GM12878 (cell line): ENCODE measurements around the gene LRRC56. TPM values are rescaled to one million over a fixed set of nuclear protein-coding genes. Genes with fewer than 3 reads are reported as not detected.

Source experiments
- CBX3 ChIP-seq: fragments of 200-600 bp; sonication (generic); IDR thresholded peaks from 2 replicates; pipeline ENCODE4 v1.6.1; 2016; ENCODE audit warnings: low read depth, borderline replicate concordance
- CEBPB ChIP-seq, 2 experiments: fragments of 150-350 bp in 1 of 2; IDR thresholded peaks; 2 replicates each; pipeline ENCODE4 v1.6.1; 2012 to 2014; ENCODE audit warnings: low read depth in 2 of 2, low read length in 2 of 2, borderline replicate concordance in 1 of 2, inconsistent platforms in 1 of 2
- CEBPZ ChIP-seq: fragments of 150-350 bp; IDR thresholded peaks from 2 replicates; pipeline ENCODE4 v1.6.1; 2016; ENCODE audit warnings: low read depth, low read length
- ESRRA ChIP-seq: IDR thresholded peaks from 2 replicates; pipeline ENCODE4 v1.6.1; 2012; ENCODE audit warnings: mild to moderate bottlenecking, low read length, improper control_type of control experiment
- GATAD2B ChIP-seq: fragments of 450-650 bp; conservative IDR thresholded peaks from 2 replicates; pipeline ENCODE4 v1.6.1; 2017; ENCODE audit warnings: low read depth, mild to moderate bottlenecking, moderate library complexity
- LARP7 ChIP-seq: fragments of 450-650 bp; IDR thresholded peaks from 2 replicates; pipeline ENCODE4 v1.6.1; 2017; ENCODE audit warnings: mild to moderate bottlenecking
- MLLT1 ChIP-seq: fragments of 450-650 bp; IDR thresholded peaks from 2 replicates; pipeline ENCODE4 v1.6.1; 2016; ENCODE audit warnings: mild to moderate bottlenecking
- MXI1 ChIP-seq: fragments of 150-350 bp; IDR thresholded peaks from 2 replicates; pipeline ENCODE4 v1.6.1; 2011; ENCODE audit warnings: low read depth, mild to moderate bottlenecking, inconsistent platforms, low read length, improper control_type of control experiment
- NR2F1 ChIP-seq: fragments of 450-650 bp; conservative IDR thresholded peaks from 2 replicates; pipeline ENCODE4 v1.6.1; 2017; ENCODE audit warnings: mild to moderate bottlenecking
- PAX8 ChIP-seq: fragments of 450-650 bp; IDR thresholded peaks from 2 replicates; pipeline ENCODE4 v1.6.1; 2017; ENCODE audit warnings: mild to moderate bottlenecking, moderate library complexity
- POU2F2 ChIP-seq: IDR thresholded peaks from 3 replicates; pipeline ENCODE4 v1.6.1; 2011; ENCODE audit warnings: low read depth, mild to moderate bottlenecking, low read length, borderline replicate concordance
- PRDM15 ChIP-seq: fragments of 450-650 bp; formaldehyde crosslinking; IDR thresholded peaks from 2 replicates; pipeline ENCODE4 v1.4.0; 2020; ENCODE audit warnings: mild to moderate bottlenecking, moderate library complexity
- SMAD5 ChIP-seq: IDR thresholded peaks from 2 replicates; pipeline ENCODE4 v1.6.1; 2016; ENCODE audit warnings: antibody characterized with exemption, low read depth
- SMC3 ChIP-seq: IDR thresholded peaks from 2 replicates; pipeline ENCODE4 v1.6.1; 2011; ENCODE audit warnings: low read length, improper control_type of control experiment, borderline replicate concordance
- TAF1 ChIP-seq: IDR thresholded peaks from 2 replicates; pipeline ENCODE4 v1.6.1; 2011; ENCODE audit warnings: mild to moderate bottlenecking, low read depth, low read length, borderline replicate concordance
- TBL1XR1 ChIP-seq: IDR thresholded peaks from 2 replicates; pipeline ENCODE4 v1.6.1; 2012; ENCODE audit warnings: low read depth, low read length, improper control_type of control experiment
- WRNIP1 ChIP-seq: IDR thresholded peaks from 2 replicates; pipeline ENCODE4 v1.6.1; 2011; ENCODE audit warnings: low read depth, low read length, improper control_type of control experiment, borderline replicate concordance
- ZBTB33 ChIP-seq: fragments of 450-650 bp; IDR thresholded peaks from 2 replicates; pipeline ENCODE4 v1.6.1; 2017; ENCODE audit warnings: mild to moderate bottlenecking
- ZNF274 ChIP-seq: IDR thresholded peaks from one replicate; pipeline ENCODE4 v1.8.0; 2011; ENCODE audit not compliant: insufficient read length, insufficient read depth
- ZSCAN29 ChIP-seq: fragments of 450-650 bp; IDR thresholded peaks from 2 replicates; pipeline ENCODE4 v1.6.1; 2017; ENCODE audit warnings: mild to moderate bottlenecking, moderate library complexity
- ZZZ3 ChIP-seq: IDR thresholded peaks from 2 replicates; pipeline ENCODE4 v1.6.1; 2011; ENCODE audit warnings: low read depth; ENCODE audit not compliant: control insufficient read depth, insufficient read length
- polyA plus RNA-seq, 11 experiments: library from polyadenylated mRNA; depleted of rRNA in 4 of 11; unstranded in 6 of 11; stranded (reverse) in 5 of 11; fragments of >200 nt; fragmentation: Nextera tagmentation in 4 of 11; fragmentation: Illumina TruSeq in 1 of 11; extraction: Ambion mirVana in 4 of 11; extraction: Trizol in 1 of 11; gene quantifications; 1 replicate in 1 of 11; 2 replicates in 10 of 11; pipeline versions ENCODE4 v1.2.1 to v1.2.3, GENCODE V29; 2011 to 2016; ENCODE audit warnings: inconsistent platforms in 2 of 11, missing spikeins in 2 of 11, low read depth in 1 of 11
- total RNA-seq, 4 experiments: library from RNA; depleted of rRNA in 3 of 4; stranded (reverse); fragments of >200 nt in 3 of 4; fragmentation: Illumina TruSeq in 1 of 4; extraction: Trizol in 1 of 4; gene quantifications; 2 replicates each; pipeline versions ENCODE4 v1.2.1 to v1.2.3, GENCODE V29; 2013 to 2021

Gene LRRC56
- total and polyA plus RNA-seq, 10 of the 15 experiments (the other 5 are each of a cell fraction or from before 2014, with no cell fraction given): 0.02 to 1.9 (median 0.75) TPM; not detected in 1

GRCh38 chr11:518463-519202 is 18.7 kb upstream of the LRRC56 start (continued):
- TF ChIP-seq TAF1 (peak; percentile 24; the same call in 1 of the 2 replicates), ZNF274 (no peak), WRNIP1 (no peak), CEBPZ (no peak), ZSCAN29 (no peak), NR2F1 (peak; percentile 60), CBX3 (no peak), LARP7 (peak; percentile 89; the same call in 1 of the 2 replicates), MXI1 (no peak), CEBPB (IDR thresholded peaks at IDR 0.05; ENCODE audit: borderline replicate concordance in 1 of 2, low read depth in 2 of 2, low read length in 2 of 2) (no peak), PAX8 (no peak), MLLT1 (no peak), ZZZ3 (no peak), ZBTB33 (no peak), GATAD2B (peak; percentile 93), ESRRA (no peak), PRDM15 (CRISPR knock-in tag) (peak; percentile 95), SMAD5 (no peak), SMC3 (peak; percentile 63; the same call in 1 of the 2 replicates), POU2F2 (no peak), TBL1XR1 (peak; percentile 59; the same call in 1 of the 2 replicates)
